Chondrocyte (in vitro differentiated cells): ENCODE results near the gene BCL11B. TPM values are rescaled to one million over a fixed set of nuclear protein-coding genes. Genes with fewer than 3 reads are reported as not detected.
A peak's percentile ranks its signal among the peaks of the same experiment; 100 is the strongest.

Experiments used
- DNase-seq: peaks from one replicate; pipeline ENCODE4 v3.0.0; 2021; ENCODE audit warnings: mixed read lengths, low spot score
- H3K27ac Mint-ChIP-seq: one replicate; pipeline ENCODE4 v1.8.0; 2021; ENCODE audit warnings: mild to moderate bottlenecking, moderate library complexity, mixed read lengths; ENCODE audit not compliant: unreplicated experiment
- H3K27me3 Mint-ChIP-seq: 2 replicates; pipeline ENCODE4 v1.8.0; 2021; ENCODE audit warnings: low read depth, mixed read lengths
- H3K36me3 Mint-ChIP-seq: 2 replicates; pipeline ENCODE4 v1.8.0; 2021; ENCODE audit warnings: low read depth, mixed read lengths
- H3K4me1 Mint-ChIP-seq: 2 replicates; pipeline ENCODE4 v1.8.0; 2021; ENCODE audit warnings: low read depth, mild to moderate bottlenecking, mixed read lengths
- H3K4me3 Mint-ChIP-seq: one replicate; pipeline ENCODE4 v1.8.0; 2021; ENCODE audit warnings: mild to moderate bottlenecking, moderate library complexity, mixed read lengths; ENCODE audit not compliant: unreplicated experiment
- H3K9me3 Mint-ChIP-seq: 2 replicates; pipeline ENCODE4 v1.8.0; 2021; ENCODE audit warnings: low read depth, mixed read lengths
- CTCF ChIP-seq: fragments of 200-600 bp; sonication (generic); IDR thresholded peaks from 2 replicates; pipeline ENCODE4 v1.5.0; 2021; ENCODE audit warnings: antibody characterized with exemption, mild to moderate bottlenecking, moderate library complexity
- total RNA-seq: library from RNA; stranded (reverse); gene quantifications from 3 replicates; pipeline ENCODE4 v1.2.1, GENCODE V29; 2021

The BCL11B gene
- total RNA-seq, 1 donor from 2014 or later: 0.17 TPM

DNA sequence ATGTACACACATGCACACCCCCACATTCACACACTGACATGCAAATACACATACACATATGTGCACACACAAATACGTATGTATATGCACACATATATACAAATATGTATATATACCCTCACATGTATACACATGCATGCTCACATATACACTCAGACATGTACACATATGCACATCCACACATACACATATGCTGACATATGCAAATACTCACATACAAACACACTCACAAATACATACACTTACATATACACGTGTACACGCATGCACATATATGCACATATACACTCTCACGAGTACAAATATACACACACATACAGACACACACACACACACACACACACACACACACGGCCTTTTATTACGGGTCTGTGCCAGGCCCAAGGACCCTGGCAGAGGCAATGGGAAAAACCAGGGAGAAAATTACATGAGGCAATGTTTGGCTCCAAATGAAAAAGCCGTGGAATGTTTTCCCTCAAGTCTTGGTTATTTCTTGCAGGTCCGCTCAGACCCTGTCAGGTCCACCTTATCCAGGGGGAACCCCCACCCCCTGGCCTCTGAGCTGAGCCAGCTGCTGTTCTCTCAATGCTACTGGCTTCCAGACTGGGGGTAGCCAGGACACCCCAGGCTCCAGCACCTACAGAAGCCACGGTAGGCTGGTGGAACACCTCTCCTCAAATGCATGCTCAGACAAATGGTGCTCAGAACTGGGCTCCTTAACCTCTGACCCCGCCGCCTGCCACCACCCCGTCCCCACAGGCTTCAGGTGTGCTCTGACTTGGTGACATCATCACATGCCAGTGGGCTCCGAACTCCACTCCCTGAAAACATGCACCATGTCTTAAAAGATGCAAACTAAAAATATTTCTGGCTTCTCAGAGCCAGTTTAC lies 54.7 kb downstream of the BCL11B start:
- H3K27me3 Mint-ChIP-seq: peaks cover 27% of the 10 kb centered on the region

DNA sequence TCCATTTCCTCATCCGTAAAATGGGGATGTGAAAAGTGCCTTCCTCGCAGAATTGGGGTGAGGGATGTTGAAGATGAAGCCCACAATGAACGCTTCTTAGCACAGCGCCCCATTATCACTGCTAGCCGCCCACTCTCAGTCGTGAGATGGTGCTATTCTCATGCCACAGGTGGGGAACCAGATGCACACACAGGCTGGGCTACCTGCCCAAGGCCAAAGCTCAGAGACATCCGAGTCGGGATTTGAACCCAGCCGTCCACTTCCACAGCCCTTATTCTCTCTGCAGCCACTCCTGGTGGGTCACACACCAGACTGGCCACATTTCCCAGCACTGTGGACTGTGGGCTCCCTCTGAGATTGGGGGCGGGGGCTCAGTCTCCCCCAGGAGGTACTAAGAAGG lies 55.8 kb downstream of the BCL11B start:
- Mint-ChIP-seq H3K9me3 (no peaks in the 10 kb centered on the region), H3K4me1 (peaks cover 33% of the 10 kb centered on the region), H3K4me3 (no peak overlapping the region), H3K27ac (no peak overlapping the region), H3K36me3 (no peaks in the 10 kb centered on the region), H3K27me3 (peaks cover 32% of the 10 kb centered on the region)
- peak; percentile 68 for DNase-seq
- TF ChIP-seq CTCF: no peak

More for the DNA sequence above, 54.7 kb downstream of the BCL11B start:
- DNase-seq: peak; percentile 70
- no peak overlapping the region for H3K27ac Mint-ChIP-seq
- peaks cover 33% of the 10 kb centered on the region for H3K4me1 Mint-ChIP-seq
- no peak overlapping the region for H3K4me3 Mint-ChIP-seq
- no peaks in the 10 kb centered on the region for H3K36me3 Mint-ChIP-seq
- no peak for TF ChIP-seq CTCF
- no peaks in the 10 kb centered on the region for H3K9me3 Mint-ChIP-seq

- DNase-seq: peak; percentile 84
- Mint-ChIP-seq H3K4me3 (no peak overlapping the region), H3K27me3 (peaks cover 36% of the 10 kb centered on the region), H3K27ac (no peak overlapping the region), H3K36me3 (no peaks in the 10 kb centered on the region), H3K9me3 (no peaks in the 10 kb centered on the region), H3K4me1 (peaks cover 33% of the 10 kb centered on the region)
- no peak for TF ChIP-seq CTCF
Measured at GRCh38 chr14:99215277-99215676, 56.7 kb downstream of the BCL11B start.

DNA sequence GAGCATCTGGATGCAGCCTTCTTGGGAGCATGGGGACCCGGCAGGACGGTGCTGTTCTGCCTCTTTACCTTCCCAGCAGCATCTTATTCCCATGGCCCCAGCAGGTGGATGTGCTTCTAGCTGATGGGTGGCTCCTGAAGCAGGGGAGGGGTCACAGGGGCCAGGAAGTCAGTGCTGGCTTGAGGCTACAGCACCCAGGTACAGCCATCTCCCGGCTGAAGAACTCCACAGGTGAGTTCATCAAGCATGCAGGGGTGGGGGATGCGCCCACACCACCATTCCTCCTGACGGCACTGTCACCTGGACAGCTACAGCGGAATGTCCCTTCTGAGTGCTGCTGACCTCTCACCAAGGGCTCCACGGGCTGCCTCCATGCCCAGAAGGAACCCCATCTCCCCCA lies 57.3 kb downstream of the BCL11B start:
- no peaks in the 10 kb centered on the region for H3K36me3 Mint-ChIP-seq

GRCh38 chr14:99213527-99213971 lies 58.4 kb downstream of the BCL11B start:
- Mint-ChIP-seq H3K27me3 (peaks cover 48% of the 10 kb centered on the region), H3K36me3 (no peaks in the 10 kb centered on the region), H3K4me1 (peaks cover 32% of the 10 kb centered on the region), H3K4me3 (no peak overlapping the region), H3K9me3 (no peaks in the 10 kb centered on the region), H3K27ac (no peak overlapping the region)
- no peak for DNase-seq
- TF ChIP-seq CTCF: no peak

More for the DNA sequence above, 57.3 kb downstream of the BCL11B start:
- H3K27me3 Mint-ChIP-seq: peaks cover 42% of the 10 kb centered on the region
- no peak overlapping the region for H3K27ac Mint-ChIP-seq
- TF ChIP-seq CTCF: no peak
- H3K4me1 Mint-ChIP-seq: peaks cover 33% of the 10 kb centered on the region
- peak; percentile 67 for DNase-seq
- no peaks in the 10 kb centered on the region for H3K9me3 Mint-ChIP-seq
- no peak overlapping the region for H3K4me3 Mint-ChIP-seq
